ENCODE measurements around the gene FDXR. TPM values are rescaled to one million over a fixed set of nuclear protein-coding genes. Genes with fewer than 3 reads are reported as not detected.

The FDXR gene
- total RNA-seq, 5 donors from 2014 or later (not counting 1 experiment from before 2014, with no cell fraction given): 4.2 to 20.7 (median 15.3) TPM

DNA sequence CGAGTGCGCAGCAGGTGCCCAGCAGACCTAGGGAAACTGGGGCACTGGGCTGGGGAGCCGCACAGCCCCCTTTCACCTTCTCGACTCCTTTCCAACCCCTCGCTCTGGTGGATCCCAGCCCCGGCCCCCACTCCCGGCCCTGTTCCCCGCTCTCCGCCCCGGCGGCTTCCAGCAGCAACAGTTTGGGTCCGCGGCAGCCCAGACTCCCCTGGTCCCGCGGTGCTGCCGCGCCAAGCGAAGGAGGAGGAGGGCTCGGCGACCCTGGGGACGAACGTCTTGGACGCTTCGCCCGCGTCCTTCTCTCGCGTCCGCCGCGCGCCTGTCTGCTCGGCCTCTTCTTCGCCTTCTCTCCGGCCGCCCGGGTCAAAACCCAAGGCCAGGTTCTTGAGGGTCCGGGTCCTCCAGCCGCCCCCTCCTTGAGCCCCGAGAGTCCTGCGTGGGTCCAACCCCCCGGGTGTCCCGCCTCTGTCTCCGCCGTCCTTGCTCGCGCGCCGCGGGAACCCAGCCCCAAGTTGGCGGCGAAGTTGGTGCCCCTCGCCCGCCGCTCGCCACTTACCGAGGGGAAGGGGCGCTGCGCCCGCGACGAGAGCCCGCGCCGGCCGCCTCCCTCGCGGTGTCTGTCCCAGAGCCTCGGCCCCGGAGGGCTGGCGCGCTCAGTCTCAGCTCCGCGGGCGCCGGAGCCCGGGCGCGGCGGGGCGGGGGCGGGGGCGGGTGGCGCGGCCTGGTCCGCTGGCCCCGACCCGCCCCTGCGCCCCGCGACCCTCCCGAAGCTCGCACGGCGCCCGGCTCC lies 11.7 kb downstream of the FDXR start:
- ChIA-PET CTCF (interaction anchor here (0.5 to 1.7 kb wide), 4 partner anchors 30 to 116 kb away, joined by 3 to 7 read pairs (median 4); no protein-coding TSS in a partner anchor), POLR2A (no interaction called here)
- peak in 2 of 4 experiments; percentile 3 to 4 for ATAC-seq (replicated peaks in 1 of 4)
- H3K9me3 Mint-ChIP-seq: no peaks in the 10 kb centered on the region
- Histone ChIP-seq H3K4me3 (ENCODE audit: control insufficient read depth in 1 of 2, extremely low read depth in 1 of 2, low read length in 1 of 2) (peak overlapping the region; percentile 19 to 64), H3K36me3 (ENCODE audit: control insufficient read depth in 2 of 2, extremely low read depth in 1 of 2, insufficient read depth in 1 of 2, low read length in 1 of 2) (no peaks in the 10 kb centered on the region), H3K9me3 (no peaks in the 10 kb centered on the region), H3K27me3 (replicated peaks in 1 of 2; ENCODE audit: control insufficient read depth in 2 of 2, extremely low read depth in 1 of 2, insufficient read depth in 2 of 2, low read length in 1 of 2) (peaks cover 11 to 65% of the 10 kb centered on the region in 2 experiments), H3K4me1 (ENCODE audit: control insufficient read depth in 1 of 2, extremely low read depth in 1 of 2, insufficient read depth in 2 of 2, low read length in 2 of 2) (peaks cover 11 to 36% of the 10 kb centered on the region in 2 experiments), H3K27ac (ENCODE audit: low read length) (no peak overlapping the region)
- WGBS (ENCODE audit: insufficient coverage): 5% methylated on average over 86 of the region's 96 CpGs
- no peaks in the 10 kb centered on the region for H3K36me3 Mint-ChIP-seq
- H3K4me1 Mint-ChIP-seq: peaks cover 18 to 30% (median 25%) of the 10 kb centered on the region in 3 donors
- no peak overlapping the region for H3K27ac Mint-ChIP-seq
- DNase-seq: no peak
- H3K4me3 Mint-ChIP-seq: peak overlapping the region in 2 of 3 donors; percentile 31 to 65
- peaks cover 33 to 43% of the 10 kb centered on the region in 2 donors for H3K27me3 Mint-ChIP-seq

DNA sequence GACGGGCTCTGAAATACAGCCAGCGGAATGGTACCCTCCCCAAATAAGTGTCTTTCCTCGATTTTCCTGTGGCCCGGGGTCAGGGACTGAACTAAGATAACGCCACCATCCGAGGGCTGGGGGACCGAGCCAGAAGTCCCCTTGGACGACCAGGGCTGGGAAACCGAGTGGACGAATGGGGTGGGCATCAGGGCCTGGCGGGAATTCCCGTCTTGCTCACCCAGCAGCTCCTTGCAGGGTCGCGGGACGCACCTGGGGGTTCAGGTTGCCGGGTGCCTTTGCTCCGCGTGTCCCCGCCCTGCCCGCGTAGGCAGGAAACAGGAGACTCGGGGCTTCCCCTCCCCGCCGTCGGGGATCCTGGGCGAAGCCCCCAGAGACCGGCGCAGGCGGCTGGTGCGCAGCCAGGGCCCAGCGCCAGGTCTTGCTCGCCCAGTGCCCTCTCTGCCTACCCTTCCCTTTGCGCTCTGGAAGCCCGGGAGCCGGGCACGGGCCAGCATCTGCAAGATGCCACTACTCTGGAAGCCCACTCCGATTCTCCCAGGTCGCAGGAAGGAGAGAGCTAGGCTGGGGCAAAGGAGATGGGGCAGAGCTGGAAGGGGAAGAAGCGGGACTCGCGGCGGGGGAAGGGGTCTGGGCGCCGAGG lies 12.4 kb downstream of the FDXR start:
- H3K27ac Mint-ChIP-seq: no peak overlapping the region
- no peak overlapping the region for H3K27ac ChIP-seq (ENCODE audit: low read length)
- 4% methylated on average over 44 of the region's 44 CpGs for WGBS (ENCODE audit: insufficient coverage)
- H3K27me3 Mint-ChIP-seq: peaks cover 38 to 50% of the 10 kb centered on the region in 2 donors
- ChIA-PET POLR2A (no interaction called here), CTCF (interaction anchor here in 1 of 2 donors (0.6 to 1.1 kb wide), 2 partner anchors 51 to 69 kb away, joined by 4 to 5 read pairs; no protein-coding TSS in a partner anchor)
- H3K4me1 ChIP-seq (ENCODE audit: control insufficient read depth in 1 of 2, extremely low read depth in 1 of 2, insufficient read depth in 2 of 2, low read length in 2 of 2): peaks cover 11 to 36% of the 10 kb centered on the region in 2 experiments
- no peaks in the 10 kb centered on the region for H3K9me3 Mint-ChIP-seq
- ATAC-seq (replicated peaks in 1 of 4) (peak in 3 of 4 experiments; percentile 11 to 47 (median 19)), DNase-seq (peak in 8 of 35 experiments; percentile 4 to 43 (median 26))
- peaks cover 18 to 30% (median 25%) of the 10 kb centered on the region in 3 donors for H3K4me1 Mint-ChIP-seq
- H3K4me3 Mint-ChIP-seq: peak overlapping the region; percentile 50 to 65 (median 61)
- no peaks in the 10 kb centered on the region for H3K9me3 ChIP-seq
- no peaks in the 10 kb centered on the region for H3K36me3 ChIP-seq (ENCODE audit: control insufficient read depth in 2 of 2, extremely low read depth in 1 of 2, insufficient read depth in 1 of 2, low read length in 1 of 2)
- no peaks in the 10 kb centered on the region for H3K36me3 Mint-ChIP-seq
- peak overlapping the region; percentile 19 to 64 for H3K4me3 ChIP-seq (ENCODE audit: control insufficient read depth in 1 of 2, extremely low read depth in 1 of 2, low read length in 1 of 2)
- H3K27me3 ChIP-seq (replicated peaks in 1 of 2; ENCODE audit: control insufficient read depth in 2 of 2, extremely low read depth in 1 of 2, insufficient read depth in 2 of 2, low read length in 1 of 2): peaks cover 11 to 73% of the 10 kb centered on the region in 2 experiments

DNA sequence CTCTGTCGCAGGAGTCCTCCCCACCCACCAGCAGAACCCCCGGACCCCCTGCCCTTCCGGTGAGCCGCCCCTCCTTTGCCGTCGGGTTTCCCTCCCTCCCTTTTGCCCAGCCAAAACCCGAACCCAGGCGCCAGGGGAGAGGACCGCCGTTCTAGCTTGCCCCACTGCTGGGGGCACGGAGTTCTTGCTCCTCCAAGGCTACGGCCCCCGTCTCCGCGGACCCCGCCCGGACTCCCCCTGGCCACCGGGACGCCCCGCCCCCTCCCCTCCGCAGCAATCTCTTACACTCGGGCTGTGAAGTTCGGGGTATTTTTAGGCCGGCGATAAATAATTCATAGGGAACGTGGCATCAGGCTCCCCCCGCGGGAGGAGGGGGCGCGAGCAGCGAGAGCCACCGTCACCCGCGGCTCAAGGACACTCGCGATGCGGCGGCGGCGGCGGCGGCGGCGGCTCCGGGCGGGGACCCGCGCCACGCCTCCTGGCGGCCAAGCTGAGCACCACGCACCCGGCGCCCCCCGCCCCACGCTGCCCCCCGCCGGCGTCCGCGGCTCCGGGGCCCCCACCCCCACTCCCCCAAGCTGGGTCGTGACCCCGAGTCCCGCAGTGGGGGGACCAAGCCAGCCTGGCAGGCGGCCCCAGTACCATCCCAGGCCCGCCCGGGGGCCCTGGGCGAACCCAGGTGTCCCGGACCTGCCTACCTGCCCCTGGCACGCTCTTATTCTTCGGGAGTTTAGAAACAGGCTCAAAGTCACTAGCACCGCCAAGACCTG lies 13.2 kb downstream of the FDXR start, which contains the start of gene GRIN2C:
Gene GRIN2C, minus strand, starts transcription at position 427 of the 770 bp plus-strand sequence. CDS start 4,793 bp downstream, outside the sequence.
- ATAC-seq (replicated peaks in 1 of 4): peak; percentile 31 to 52 (median 41)
- ChIA-PET POLR2A (no interaction called here), CTCF (interaction anchor here (0.7 to 1.1 kb wide), 3 partner anchors 50 to 114 kb away, joined by 3 to 5 read pairs (median 3); no protein-coding TSS in a partner anchor)
- peak within 1 kb of the TSS; percentile 50 to 65 (median 61) for H3K4me3 Mint-ChIP-seq
- peaks cover 11 to 78% of the 10 kb centered on the region in 2 experiments for H3K27me3 ChIP-seq (replicated peaks in 1 of 2; ENCODE audit: control insufficient read depth in 2 of 2, extremely low read depth in 1 of 2, insufficient read depth in 2 of 2, low read length in 1 of 2)
- no peaks in the 10 kb centered on the region for H3K36me3 ChIP-seq (ENCODE audit: control insufficient read depth in 2 of 2, extremely low read depth in 1 of 2, insufficient read depth in 1 of 2, low read length in 1 of 2)
- 5% methylated on average over 29 of the region's 72 CpGs for WGBS (ENCODE audit: insufficient coverage)
- H3K4me3 ChIP-seq (ENCODE audit: control insufficient read depth in 1 of 2, extremely low read depth in 1 of 2, low read length in 1 of 2): peak within 1 kb of the TSS; percentile 19 to 64
- peaks cover 14 to 24% (median 17%) of the 10 kb centered on the region in 3 donors for H3K4me1 Mint-ChIP-seq
- peak within 1 kb of the TSS in 1 of 2 donors; percentile 70 for H3K27ac Mint-ChIP-seq
- DNase-seq: peak in 15 of 35 experiments; percentile 7 to 64 (median 34)
- peaks cover 45 to 57% of the 10 kb centered on the region in 2 donors for H3K27me3 Mint-ChIP-seq
- no peaks in the 10 kb centered on the region for H3K36me3 Mint-ChIP-seq
- H3K9me3 Mint-ChIP-seq: no peaks in the 10 kb centered on the region
- no peak within 1 kb of the TSS for H3K27ac ChIP-seq (ENCODE audit: low read length)
- H3K9me3 ChIP-seq: no peaks in the 10 kb centered on the region
- peaks cover 11 to 32% of the 10 kb centered on the region in 2 experiments for H3K4me1 ChIP-seq (ENCODE audit: control insufficient read depth in 1 of 2, extremely low read depth in 1 of 2, insufficient read depth in 2 of 2, low read length in 2 of 2)

DNA sequence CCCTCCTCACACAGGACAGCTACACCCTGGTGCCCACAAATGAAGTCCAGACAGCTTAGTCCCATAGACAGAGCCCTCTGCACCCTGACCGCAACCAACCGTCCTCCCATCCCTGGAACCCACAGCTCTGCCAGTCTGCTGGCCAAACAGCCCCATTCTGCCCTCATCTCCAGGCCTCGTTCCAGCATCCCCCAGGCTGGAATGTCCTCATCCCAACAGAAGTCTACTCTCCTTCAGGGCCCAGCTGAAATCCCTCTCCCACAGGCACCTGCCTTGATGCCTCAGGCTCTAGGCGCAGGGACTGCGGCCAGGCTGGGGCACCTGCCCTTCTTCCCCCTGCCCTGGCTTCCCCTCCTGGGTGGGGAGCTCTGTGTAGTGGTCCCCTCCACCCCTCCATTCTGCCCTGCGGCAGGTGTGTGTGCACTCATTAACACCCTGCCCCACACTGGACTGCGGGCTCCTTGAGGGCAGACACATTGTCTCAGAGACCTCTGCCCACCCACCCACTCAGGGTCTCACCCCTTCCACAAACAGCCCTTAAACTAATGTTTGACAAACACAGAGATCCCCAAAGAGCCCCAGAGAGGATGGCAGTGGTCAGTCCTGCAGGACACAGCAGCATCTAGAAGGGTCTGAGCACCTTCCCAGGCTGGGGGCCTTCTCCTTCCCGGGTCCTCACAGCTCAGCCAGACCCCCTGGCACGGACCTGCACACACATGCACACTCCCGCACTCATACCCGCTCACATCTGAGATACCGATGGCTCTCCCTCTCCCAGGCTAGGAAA lies 13.9 kb downstream of the FDXR start:
- Histone ChIP-seq H3K36me3 (ENCODE audit: control insufficient read depth in 2 of 2, extremely low read depth in 1 of 2, insufficient read depth in 1 of 2, low read length in 1 of 2) (no peaks in the 10 kb centered on the region), H3K4me1 (ENCODE audit: control insufficient read depth in 1 of 2, extremely low read depth in 1 of 2, insufficient read depth in 2 of 2, low read length in 2 of 2) (peaks cover 11 to 31% of the 10 kb centered on the region in 2 experiments), H3K9me3 (no peaks in the 10 kb centered on the region), H3K27me3 (replicated peaks in 1 of 2; ENCODE audit: control insufficient read depth in 2 of 2, extremely low read depth in 1 of 2, insufficient read depth in 2 of 2, low read length in 1 of 2) (peaks cover 11 to 82% of the 10 kb centered on the region in 2 experiments), H3K4me3 (ENCODE audit: control insufficient read depth in 1 of 2, extremely low read depth in 1 of 2, low read length in 1 of 2) (no peak overlapping the region), H3K27ac (ENCODE audit: low read length) (no peak overlapping the region)
- CTCF ChIA-PET: interaction anchor here (0.5 to 1.4 kb wide), 6 partner anchors 49 to 201 kb away, joined by 3 to 5 read pairs (median 4); no protein-coding TSS in a partner anchor
- H3K36me3 Mint-ChIP-seq: no peaks in the 10 kb centered on the region
- WGBS (ENCODE audit: insufficient coverage): 67% methylated on average over 9 of the region's 12 CpGs
- peak overlapping the region; percentile 36 to 65 (median 41) for H3K4me3 Mint-ChIP-seq
- ATAC-seq (replicated peaks in 1 of 4) (no peak), DNase-seq (no peak)
- POLR2A ChIA-PET: no interaction called here
- H3K27ac Mint-ChIP-seq: peak overlapping the region in 1 of 2 donors; percentile 70
- peaks cover 50 to 64% of the 10 kb centered on the region in 2 donors for H3K27me3 Mint-ChIP-seq
- peaks cover 14 to 24% (median 17%) of the 10 kb centered on the region in 3 donors for H3K4me1 Mint-ChIP-seq
- no peaks in the 10 kb centered on the region for H3K9me3 Mint-ChIP-seq

DNA sequence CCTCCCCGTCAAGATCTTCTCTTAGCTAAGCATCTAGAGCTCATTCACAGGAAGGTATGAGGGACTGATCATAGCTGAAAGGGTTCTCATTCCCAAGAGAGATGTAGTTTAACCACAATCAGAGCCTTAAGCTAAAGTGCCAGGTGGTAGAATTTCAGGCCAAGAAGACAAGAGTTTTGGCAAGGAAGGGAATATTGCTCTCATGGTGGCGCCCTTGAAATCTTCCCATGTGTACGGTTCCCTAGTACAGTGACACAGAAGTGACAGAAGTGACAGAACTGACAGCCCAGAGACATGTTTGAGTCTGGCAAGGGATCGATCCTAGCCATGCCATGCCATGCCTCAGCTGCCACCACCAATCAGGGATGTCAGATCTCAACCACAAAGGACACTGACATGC lies 15.6 kb downstream of the FDXR start:
- DNase-seq: no peak
- Mint-ChIP-seq H3K27me3 (peaks cover 52 to 73% of the 10 kb centered on the region in 2 donors), H3K36me3 (no peaks in the 10 kb centered on the region), H3K4me3 (no peak overlapping the region), H3K4me1 (peaks cover 23 to 30% (median 27%) of the 10 kb centered on the region in 3 donors), H3K27ac (no peak overlapping the region), H3K9me3 (no peaks in the 10 kb centered on the region)
- POLR2A ChIA-PET: no interaction called here
- H3K9me3 ChIP-seq: no peaks in the 10 kb centered on the region
- H3K27ac ChIP-seq (ENCODE audit: low read length): no peak overlapping the region
- no peak for ATAC-seq (replicated peaks in 1 of 4)
- CTCF ChIA-PET: interaction anchor here (0.5 to 0.6 kb wide), 2 partner anchors 78 to 845 kb away, joined by 4 to 14 read pairs; no protein-coding TSS in a partner anchor
- 80% methylated on average over 3 of the region's 4 CpGs for WGBS (ENCODE audit: insufficient coverage)
- H3K36me3 ChIP-seq (ENCODE audit: control insufficient read depth in 2 of 2, extremely low read depth in 1 of 2, insufficient read depth in 1 of 2, low read length in 1 of 2): no peaks in the 10 kb centered on the region
- H3K27me3 ChIP-seq (replicated peaks in 1 of 2; ENCODE audit: control insufficient read depth in 2 of 2, extremely low read depth in 1 of 2, insufficient read depth in 2 of 2, low read length in 1 of 2): peaks cover 11 to 84% of the 10 kb centered on the region in 2 experiments
- peaks cover 11 to 40% of the 10 kb centered on the region in 2 experiments for H3K4me1 ChIP-seq (ENCODE audit: control insufficient read depth in 1 of 2, extremely low read depth in 1 of 2, insufficient read depth in 2 of 2, low read length in 2 of 2)
- no peak overlapping the region for H3K4me3 ChIP-seq (ENCODE audit: control insufficient read depth in 1 of 2, extremely low read depth in 1 of 2, low read length in 1 of 2)

Data from T-cell (primary cell).